ENCODE data around the gene DEK.
A peak's percentile ranks its signal among the peaks of the same experiment; 100 is the strongest.
"Not testable (repeated sequence)": the region's sequence is repeated elsewhere in the genome, so short reads cannot be mapped to it uniquely, and the experiment has no call there.

The DEK gene

GRCh38 chr6:18234564-18234963 is 29.8 kb downstream of the DEK start:
- no peak for DNase-seq

DNA sequence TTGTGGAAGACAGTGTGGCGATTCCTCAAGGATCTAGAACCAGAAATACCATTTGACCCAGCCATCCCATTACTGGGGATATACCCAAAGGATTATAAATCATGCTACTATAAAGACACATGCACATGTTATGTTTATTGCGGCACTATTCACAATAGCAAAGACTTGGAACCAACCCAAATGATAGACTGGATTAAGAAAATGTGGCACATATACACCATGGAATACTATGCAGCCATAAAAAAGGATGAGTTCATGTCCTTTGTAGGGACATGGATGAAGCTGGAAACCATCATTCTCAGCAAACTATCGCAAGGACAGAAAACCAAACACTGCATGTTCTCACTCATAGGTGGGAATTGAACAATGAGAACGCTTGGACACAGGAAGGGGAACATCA is 30.6 kb downstream of the DEK start:
- not testable (repeated sequence) for DNase-seq

DNA sequence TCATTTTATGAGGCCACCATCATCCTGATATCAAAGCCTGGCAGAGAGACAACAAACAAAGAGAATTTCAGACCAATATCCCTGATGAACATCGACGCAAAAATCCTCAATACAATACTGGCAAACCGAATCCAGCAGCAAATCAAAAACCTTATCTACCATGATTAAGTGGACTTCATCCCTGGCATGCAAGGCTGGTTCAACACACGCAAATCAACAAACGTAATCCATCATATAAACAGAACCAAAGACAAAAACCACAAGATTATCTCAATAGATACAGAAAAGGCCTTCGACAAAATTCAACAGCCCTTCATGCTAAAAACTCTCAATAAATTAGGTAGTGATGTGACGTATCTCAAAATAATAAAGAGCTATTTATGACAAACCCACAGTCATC is 32.5 kb downstream of the DEK start:
- DNase-seq, result not testable (repeated sequence)

DNA sequence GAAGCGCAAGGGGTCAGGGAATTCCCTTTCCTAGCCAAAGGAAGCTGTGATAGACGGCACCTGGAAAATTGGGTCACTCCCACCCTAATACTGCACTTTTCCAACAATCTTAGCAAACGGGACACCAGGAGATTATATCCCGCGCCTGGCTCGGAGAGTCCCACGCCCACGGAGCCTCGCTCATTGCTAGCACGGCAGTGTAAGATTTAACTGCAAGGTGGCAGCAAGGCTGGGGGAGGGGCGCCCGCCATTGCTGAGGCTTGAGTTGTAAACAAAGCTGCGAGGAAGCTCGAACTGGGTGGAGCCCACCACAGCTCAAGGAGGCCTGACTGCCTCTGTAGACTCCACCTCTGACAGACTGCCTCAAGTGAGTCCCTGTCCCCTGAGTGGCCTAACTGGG is 35.7 kb downstream of the DEK start:
- DNase-seq, result not testable (repeated sequence)

DNA sequence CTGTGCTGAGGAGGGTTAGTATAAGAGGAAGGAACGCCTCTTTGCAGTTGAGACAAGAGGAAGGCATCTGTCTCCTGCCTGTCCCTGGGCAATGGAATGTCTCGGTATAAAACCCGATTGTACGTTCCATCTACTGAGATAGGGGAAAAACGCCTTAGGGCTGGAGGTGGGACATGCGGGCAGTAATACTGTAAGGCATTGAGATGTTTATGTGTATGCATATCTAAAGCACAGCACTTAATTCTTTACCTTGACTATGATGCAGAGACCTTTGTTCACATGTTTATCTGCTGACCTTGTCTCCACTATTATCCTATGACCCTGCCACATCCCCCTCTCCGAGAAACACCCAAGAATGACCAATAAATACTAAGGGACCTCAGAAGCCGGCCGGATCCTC is 37.2 kb downstream of the DEK start:
- DNase-seq, result not testable (repeated sequence)

DNA sequence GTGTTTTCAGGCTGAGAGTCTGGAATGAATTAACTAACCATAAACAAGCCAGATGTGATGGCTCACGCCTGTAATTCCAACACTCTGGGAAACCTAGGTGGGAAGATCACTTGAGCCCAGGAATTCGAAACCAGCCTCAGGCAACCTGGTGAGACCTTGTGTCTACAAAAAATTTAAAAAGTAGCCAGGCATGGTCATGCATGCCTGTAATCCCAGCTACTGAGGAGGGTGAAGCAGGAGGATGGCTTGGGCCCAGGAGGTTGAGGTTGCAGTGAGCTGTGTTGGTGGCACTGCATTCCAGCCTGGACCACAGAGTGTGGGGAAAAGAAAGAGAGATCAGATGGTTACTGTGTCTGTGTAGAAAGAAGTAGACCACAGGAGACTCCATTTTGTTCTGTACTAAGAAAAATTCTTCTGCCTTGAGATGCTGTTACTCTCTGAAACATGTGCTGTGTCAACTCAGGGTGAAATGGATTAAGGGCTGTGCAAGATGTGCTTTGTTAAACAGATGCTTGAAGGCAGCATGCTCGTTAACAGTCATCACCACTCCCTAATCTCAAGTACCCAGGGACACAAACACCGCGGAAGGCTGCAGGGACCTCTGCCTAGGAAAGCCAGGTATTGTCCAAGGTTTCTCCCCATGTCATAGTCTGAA is 37.8 kb downstream of the DEK start:
- not testable (repeated sequence) for DNase-seq

DNA sequence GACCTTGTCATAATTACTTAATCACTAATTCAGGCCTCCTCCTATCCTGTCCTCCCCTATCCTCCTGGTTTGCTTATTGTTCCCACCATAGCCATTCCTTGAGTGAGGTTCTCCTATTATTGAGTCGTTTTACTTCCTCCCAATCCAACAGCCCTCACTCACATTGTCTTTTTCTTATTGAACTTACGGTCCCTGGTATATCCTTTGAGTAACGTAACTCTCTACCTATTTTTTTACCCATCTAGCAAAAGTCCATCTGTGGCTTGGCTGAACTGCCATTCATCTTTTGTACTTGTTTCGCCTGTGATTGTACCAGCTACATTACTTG is 43.1 kb downstream of the DEK start:
- DNase-seq, result no peak

DNA sequence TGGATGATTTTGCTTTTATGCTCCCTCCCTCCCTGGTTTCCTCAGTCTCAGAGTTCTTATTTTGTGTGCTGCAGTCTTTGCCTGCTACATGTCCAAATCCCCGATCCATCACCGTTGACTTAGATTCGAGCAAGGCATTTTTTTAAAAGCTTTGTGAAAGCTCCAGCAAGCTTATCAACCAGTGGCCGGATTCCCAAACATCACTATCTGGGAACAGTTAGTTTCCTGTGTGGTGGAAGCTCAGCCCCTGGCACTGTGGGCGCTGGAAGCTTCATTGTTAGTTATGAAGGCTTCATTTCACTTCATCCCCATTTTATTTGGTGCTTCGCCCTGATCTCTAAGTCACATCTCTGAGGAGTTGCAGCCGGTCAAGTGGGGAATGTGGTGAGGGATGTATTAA is 44.7 kb downstream of the DEK start:
- DNase-seq, result no peak

- DNase-seq, result no peak
These were observed 46.1 kb downstream of the DEK start for GRCh38 chr6:18218233-18218632.

- no peak for DNase-seq
These were observed 47.9 kb downstream of the DEK start for GRCh38 chr6:18216411-18216810.

- DNase-seq, result no peak
These were observed 48.9 kb downstream of the DEK start for GRCh38 chr6:18215436-18215835.

DNA sequence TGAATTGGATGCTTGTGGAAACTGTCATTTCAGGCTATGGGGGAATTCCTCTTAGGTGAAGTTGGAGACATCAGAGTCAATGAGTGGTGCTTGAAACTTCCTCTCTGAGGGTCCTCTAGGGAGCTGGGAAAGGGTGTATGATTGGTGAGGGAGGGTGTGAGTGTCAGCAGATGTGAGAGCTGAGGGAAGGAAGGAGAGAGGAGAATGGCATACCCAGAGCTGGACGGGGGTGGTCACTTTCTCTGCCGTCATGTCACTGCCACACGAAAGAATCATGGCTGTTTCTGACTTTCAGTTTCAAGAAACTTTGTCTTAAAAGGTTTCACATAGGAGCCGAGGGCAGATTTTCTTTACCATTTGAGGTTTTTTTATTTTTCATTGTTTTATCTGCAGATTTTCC is 50.3 kb downstream of the DEK start:
- DNase-seq, result no peak

GRCh38 chr6:18213439-18213838 is 50.9 kb downstream of the DEK start:
- no peak for DNase-seq

DNA sequence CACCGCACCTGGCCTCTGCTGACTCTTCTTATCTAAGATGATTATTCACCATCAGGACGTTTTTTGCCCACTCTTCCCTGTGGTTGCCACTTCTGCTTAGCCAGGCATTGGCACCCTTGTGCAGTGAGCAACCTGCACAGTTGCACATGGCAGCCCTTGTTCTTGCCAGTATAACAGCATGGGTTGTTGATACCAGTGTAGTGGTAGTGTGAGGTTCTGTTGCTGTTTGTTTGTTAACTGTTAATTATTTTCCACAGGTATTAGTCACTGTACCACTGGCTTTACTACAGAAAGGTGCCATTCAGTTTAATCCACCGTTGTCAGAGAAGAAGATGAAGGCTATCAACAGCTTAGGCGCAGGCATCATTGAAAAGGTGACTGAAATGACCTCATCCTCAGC is 52.1 kb downstream of the DEK start:
- DNase-seq, result peak; percentile 24

DNA sequence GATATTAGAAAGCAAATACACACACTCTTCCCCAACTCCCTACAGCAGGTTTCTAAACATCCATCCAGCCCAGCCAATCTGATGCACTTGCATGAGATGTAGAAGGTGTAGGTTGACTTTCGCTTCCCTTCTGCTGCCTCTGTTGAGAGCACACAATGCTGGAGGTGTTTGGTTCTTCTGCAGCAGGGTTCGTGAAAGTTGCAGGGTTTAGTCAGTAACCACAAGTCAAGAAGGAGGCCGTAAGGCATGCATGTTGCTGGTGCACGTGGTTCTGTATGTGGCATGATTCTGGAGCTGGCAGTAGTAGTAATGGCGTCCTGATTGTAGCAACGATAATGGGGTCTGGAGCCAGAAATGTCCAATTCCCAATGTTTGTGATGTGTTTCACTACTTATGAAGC is 53.0 kb downstream of the DEK start:
- no peak for DNase-seq

DNA sequence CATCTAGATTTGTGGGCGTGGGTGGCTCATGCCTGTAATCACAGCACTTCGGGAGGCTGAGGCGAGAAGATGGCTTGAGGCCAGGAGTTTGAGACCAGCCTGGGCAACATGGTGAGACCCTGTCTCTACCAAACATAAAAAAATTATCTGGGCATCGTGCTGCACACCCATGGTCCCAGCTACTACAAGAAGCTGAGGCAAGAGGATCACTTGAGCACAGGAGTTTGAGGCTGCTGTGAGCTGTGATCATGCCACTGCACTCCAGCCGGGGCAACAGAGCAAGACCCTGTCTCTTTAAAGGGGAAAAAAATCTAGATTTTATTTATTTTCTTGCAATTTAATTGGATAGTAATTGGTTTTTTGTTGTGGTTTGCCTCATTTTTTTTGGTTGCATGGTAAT is 53.6 kb downstream of the DEK start:
- DNase-seq, result no peak

GRCh38 chr6:18209539-18210197 is 54.7 kb downstream of the DEK start:
- DNase-seq, result no peak

- not testable (repeated sequence) for DNase-seq
These were observed 55.6 kb downstream of the DEK start for GRCh38 chr6:18208778-18209177.

- no peak for DNase-seq
These were observed 56.4 kb downstream of the DEK start for GRCh38 chr6:18207949-18208348.

GRCh38 chr6:18207438-18207837 is 56.9 kb downstream of the DEK start:
- DNase-seq, result no peak

DNA sequence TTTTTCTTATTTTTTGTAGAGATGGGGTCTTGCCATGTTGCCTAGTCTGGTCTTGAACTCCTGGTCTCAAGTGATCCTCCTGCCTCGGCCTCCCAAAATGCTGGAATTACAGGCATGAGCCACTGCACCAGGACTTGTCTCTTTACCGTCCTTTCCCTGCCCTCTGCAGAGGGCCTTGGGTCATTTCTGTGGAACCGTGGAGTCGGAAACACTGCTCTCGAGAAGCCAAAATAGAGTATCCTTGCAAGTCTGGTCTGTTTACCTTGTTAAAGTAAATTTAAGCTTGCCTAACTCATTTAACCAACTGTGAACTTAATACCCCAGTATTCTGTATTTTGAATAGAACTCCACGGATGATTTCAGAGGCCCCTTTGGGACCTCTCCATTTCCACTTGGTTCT is 57.7 kb downstream of the DEK start:
- no peak for DNase-seq

GRCh38 chr6:18204691-18205090 is 59.6 kb downstream of the DEK start:
- no peak for DNase-seq

DNA sequence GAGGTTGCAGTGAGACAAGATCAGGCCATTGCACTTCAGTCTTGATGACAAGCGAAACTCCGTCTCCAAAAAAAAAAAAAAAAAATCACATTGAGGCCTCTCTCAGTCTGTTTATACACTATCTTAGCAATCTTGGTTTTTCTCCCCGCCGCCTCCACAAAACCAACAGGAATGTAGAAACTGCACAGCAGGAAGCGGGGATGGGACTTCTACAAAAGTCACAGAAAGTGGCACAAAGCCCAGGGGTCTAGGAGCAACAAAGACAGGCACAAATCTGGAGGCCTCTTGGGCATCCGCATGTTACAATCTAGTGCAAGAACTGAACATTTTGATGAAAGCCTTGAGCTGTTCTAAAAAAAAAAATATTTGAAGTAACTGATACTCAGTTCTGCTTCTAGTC is 60.5 kb downstream of the DEK start:
- no peak for DNase-seq

DNA sequence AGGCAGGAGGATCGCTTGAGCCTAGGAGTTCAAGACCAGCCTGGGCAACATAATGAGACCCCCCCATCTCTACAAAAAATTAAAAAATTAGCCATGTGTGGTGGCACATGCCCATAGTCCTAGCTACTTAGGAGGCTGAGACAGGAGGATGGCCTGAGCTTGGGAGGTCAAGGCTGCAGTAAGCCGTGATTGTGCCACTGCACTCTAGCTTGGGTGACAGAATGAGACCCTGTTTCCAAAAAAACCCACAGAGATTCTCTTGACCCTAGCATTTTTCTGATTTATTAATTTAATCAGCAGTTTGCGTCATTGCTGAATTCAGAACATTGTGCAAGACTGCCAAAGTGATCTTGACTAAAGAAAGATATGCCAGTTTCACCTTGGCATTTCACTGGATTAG is 72.3 kb downstream of the DEK start:
- DNase-seq, result no peak

DNA sequence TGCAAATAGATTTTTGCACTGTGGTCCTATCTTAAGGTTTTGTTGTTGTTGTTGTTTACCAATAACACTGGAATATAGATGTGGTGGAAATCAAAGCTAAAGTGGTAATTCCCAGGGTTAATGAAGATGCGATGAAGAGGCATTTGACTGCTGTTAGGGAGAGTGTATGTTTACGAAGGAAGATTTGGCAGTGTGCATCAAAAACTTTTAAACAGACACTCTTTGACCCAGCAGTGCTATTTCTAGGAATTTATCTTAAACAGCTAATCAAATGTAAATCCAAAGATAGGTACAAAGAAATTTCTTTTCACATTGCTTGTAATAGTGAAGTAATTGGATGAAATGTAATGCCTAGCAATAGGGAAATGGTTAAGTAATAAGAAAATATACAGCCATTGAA is 75.1 kb downstream of the DEK start:
- no peak for DNase-seq

All from DMS53 (cell line).